HEK293 (cell line): ENCODE results near the gene STK32C.
A peak's percentile ranks its signal among the peaks of the same experiment; 100 is the strongest.

Experiments
- CTCF ChIA-PET: fragments of 350-600 bp; formaldehyde crosslinking; extraction: SDS; loops from one replicate; lab custom pipeline; 2021; ENCODE audit warnings: antibody characterized with exemption; lab: Yijun Ruan, JAX
- POLR2A ChIA-PET: fragments of 300-600 bp; formaldehyde crosslinking; extraction: SDS; loops from one replicate; lab custom pipeline; 2020; ENCODE audit warnings: antibody characterized with exemption, inconsistent platforms; lab: Yijun Ruan, JAX
- H3K27ac ChIP-seq: fragments of 200-500 bp; sonication (Bioruptor generic); 2 replicates; pipeline ENCODE4 v1.5.1; 2014; ENCODE audit warnings: low read depth, low read length, control low read depth, inconsistent platforms; ENCODE audit errors: extremely low read depth
- H3K36me3 ChIP-seq, 2 experiments: fragments of 200-500 bp in 1 of 2; sonication (Bioruptor generic) in 1 of 2; 1 replicate in 1 of 2; 2 replicates in 1 of 2; pipeline ENCODE4 v1.5.1; 2014 to 2017; ENCODE audit warnings: inconsistent platforms in 2 of 2, low read length in 2 of 2; ENCODE audit not compliant: control insufficient read depth in 2 of 2, insufficient read depth in 1 of 2
- H3K4me1 ChIP-seq: fragments of 200-500 bp; sonication (Bioruptor generic); 2 replicates; pipeline ENCODE4 v1.5.1; 2014; ENCODE audit warnings: mild to moderate bottlenecking, low read length, inconsistent platforms; ENCODE audit not compliant: control insufficient read depth, insufficient read depth
- H3K4me3 ChIP-seq: 2 replicates; pipeline ENCODE4 v1.5.1; 2011; ENCODE audit warnings: low read depth, mild to moderate bottlenecking, control low read depth, low read length, moderate library complexity
- H3K9me3 ChIP-seq: fragments of 200-500 bp; sonication (Bioruptor generic); 2 replicates; pipeline ENCODE4 v1.5.1; 2014; ENCODE audit warnings: low read depth, low read length, inconsistent platforms; ENCODE audit not compliant: control insufficient read depth, insufficient read depth
- EGR2 ChIP-seq: fragments of 450-650 bp; formaldehyde crosslinking; IDR thresholded peaks from 2 replicates; pipeline ENCODE4 v1.5.1; 2016; ENCODE audit warnings: low read depth, missing biosample characterization, missing genetic modification characterization
- GLIS2 ChIP-seq: fragments of 450-650 bp; formaldehyde crosslinking; IDR thresholded peaks from 2 replicates; pipeline ENCODE4 v1.5.1; 2016; ENCODE audit warnings: missing biosample characterization, missing genetic modification characterization
- HOXA7 ChIP-seq: sonication (generic); formaldehyde crosslinking; IDR thresholded peaks from 2 replicates; pipeline ENCODE4 v1.8.1; 2022; ENCODE audit warnings: missing genetic modification reagents, borderline replicate concordance
- OSR2 ChIP-seq: fragments of 450-650 bp; formaldehyde crosslinking; IDR thresholded peaks from 2 replicates; pipeline ENCODE4 v1.5.1; 2016; ENCODE audit warnings: missing biosample characterization, missing genetic modification characterization
- SP7 ChIP-seq: fragments of 450-650 bp; formaldehyde crosslinking; IDR thresholded peaks from 2 replicates; pipeline ENCODE4 v1.5.1; 2016; ENCODE audit warnings: missing biosample characterization, missing genetic modification characterization
- ZFHX2 ChIP-seq: fragments of 450-650 bp; formaldehyde crosslinking; conservative IDR thresholded peaks from 2 replicates; pipeline ENCODE4 v1.5.1; 2016; ENCODE audit warnings: missing biosample characterization, missing genetic modification characterization
- ZNF133 ChIP-seq: fragments of 450-650 bp; formaldehyde crosslinking; IDR thresholded peaks from 2 replicates; pipeline ENCODE4 v1.5.1; 2016; ENCODE audit warnings: missing biosample characterization, missing genetic modification characterization
- ZNF138 ChIP-seq: fragments of 450-650 bp; formaldehyde crosslinking; IDR thresholded peaks from 2 replicates; pipeline ENCODE4 v1.5.1; 2016; ENCODE audit warnings: missing biosample characterization, missing genetic modification characterization, borderline replicate concordance
- ZNF211 ChIP-seq: fragments of 450-650 bp; formaldehyde crosslinking; IDR thresholded peaks from 2 replicates; pipeline ENCODE4 v1.5.1; 2016; ENCODE audit warnings: low read depth, missing biosample characterization, missing genetic modification characterization
- ZNF354C ChIP-seq: fragments of 450-650 bp; formaldehyde crosslinking; IDR thresholded peaks from 2 replicates; pipeline ENCODE4 v1.5.1; 2016; ENCODE audit warnings: missing biosample characterization, missing genetic modification characterization, low read depth, borderline replicate concordance
- ZNF366 ChIP-seq: fragments of 450-650 bp; formaldehyde crosslinking; conservative IDR thresholded peaks from 2 replicates; pipeline ENCODE4 v1.5.1; 2016; ENCODE audit warnings: missing biosample characterization, missing genetic modification characterization
- ZNF510 ChIP-seq: fragments of 450-650 bp; formaldehyde crosslinking; IDR thresholded peaks from 2 replicates; pipeline ENCODE4 v1.5.1; 2018; ENCODE audit warnings: mild to moderate bottlenecking, missing genetic modification characterization, missing biosample characterization; ENCODE audit not compliant: insufficient replicate concordance
- ZNF560 ChIP-seq: fragments of 450-650 bp; formaldehyde crosslinking; IDR thresholded peaks from 2 replicates; pipeline ENCODE4 v1.5.1; 2017; ENCODE audit warnings: missing biosample characterization, missing genetic modification characterization, borderline replicate concordance
- ZNF654 ChIP-seq: fragments of 450-650 bp; formaldehyde crosslinking; IDR thresholded peaks from 2 replicates; pipeline ENCODE4 v1.5.1; 2016; ENCODE audit warnings: low read depth, missing biosample characterization, missing genetic modification characterization
- ZNF660 ChIP-seq: fragments of 450-650 bp; IDR thresholded peaks from 2 replicates; pipeline ENCODE4 v1.5.1; 2018; ENCODE audit warnings: missing biosample characterization, mild to moderate bottlenecking, missing genetic modification characterization
- ZNF707 ChIP-seq: fragments of 450-650 bp; formaldehyde crosslinking; IDR thresholded peaks from 2 replicates; pipeline ENCODE4 v1.5.1; 2016; ENCODE audit warnings: missing biosample characterization, missing genetic modification characterization
- ZNF768 ChIP-seq: fragments of 450-650 bp; formaldehyde crosslinking; IDR thresholded peaks from 2 replicates; pipeline ENCODE4 v1.5.1; 2018; ENCODE audit warnings: missing biosample characterization, mild to moderate bottlenecking, missing genetic modification characterization
- ZNF777 ChIP-seq: fragments of 450-650 bp; formaldehyde crosslinking; IDR thresholded peaks from 2 replicates; pipeline ENCODE4 v1.5.1; 2017; ENCODE audit warnings: missing biosample characterization, missing genetic modification characterization, borderline replicate concordance
- ZNF830 ChIP-seq: fragments of 450-650 bp; IDR thresholded peaks from 2 replicates; pipeline ENCODE4 v1.5.0; 2018; ENCODE audit warnings: missing biosample characterization, missing genetic modification characterization, low read depth, mild to moderate bottlenecking, moderate library complexity
- ZSCAN23 ChIP-seq: fragments of 450-650 bp; formaldehyde crosslinking; IDR thresholded peaks from 2 replicates; pipeline ENCODE4 v1.5.1; 2016; ENCODE audit warnings: missing biosample characterization, missing genetic modification characterization
- TF ChIP-seq, protein P1 (sequence below): fragments of 450-650 bp; formaldehyde crosslinking; conservative IDR thresholded peaks from 2 replicates; pipeline ENCODE4 v1.5.1; 2016; ENCODE audit warnings: low read depth, missing biosample characterization, missing genetic modification characterization
- TF ChIP-seq, protein P2 (sequence below): fragments of 450-650 bp; formaldehyde crosslinking; IDR thresholded peaks from 2 replicates; pipeline ENCODE4 v1.5.1; 2017; ENCODE audit warnings: missing biosample characterization, missing genetic modification characterization
- TF ChIP-seq, protein P3 (sequence below): fragments of 450-650 bp; formaldehyde crosslinking; IDR thresholded peaks from 2 replicates; pipeline ENCODE4 v1.5.1; 2017; ENCODE audit warnings: missing biosample characterization, missing genetic modification characterization

The STK32C gene

DNA sequence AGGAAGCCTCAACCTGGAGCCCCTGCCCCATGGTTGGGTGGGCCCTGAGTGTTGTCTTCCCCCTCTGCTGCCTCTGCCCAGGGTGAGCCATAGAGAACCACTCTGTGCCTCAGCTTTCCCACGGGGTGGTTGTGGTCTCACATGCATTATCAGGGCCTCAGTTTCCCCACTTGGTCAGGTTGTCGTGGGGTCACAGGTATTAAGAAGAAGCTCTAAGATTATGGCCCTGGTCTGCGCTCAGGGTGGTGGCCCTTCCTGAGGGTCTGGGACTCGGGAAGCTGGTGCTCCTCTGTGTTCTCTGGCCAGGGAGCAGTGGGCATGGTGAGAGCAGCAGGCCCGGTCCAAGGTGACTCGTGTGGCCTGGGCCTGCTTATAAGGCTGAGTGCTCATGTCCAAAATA lies 42.0 kb upstream of the STK32C start:
- H3K27ac ChIP-seq = no peak overlapping the region
- CTCF ChIA-PET = interaction anchor here (0.6 to 2.6 kb wide), 4 partner anchors 11 to 127 kb away, joined by 3 to 15 read pairs (median 8); no protein-coding TSS in a partner anchor
- no peaks in the 10 kb centered on the region for H3K9me3 ChIP-seq
- H3K36me3 ChIP-seq = peaks cover 0 to 3% of the 10 kb centered on the region in 2 experiments; a peak in 1 of 3 replicates
- TF ChIP-seq, protein P1, sequence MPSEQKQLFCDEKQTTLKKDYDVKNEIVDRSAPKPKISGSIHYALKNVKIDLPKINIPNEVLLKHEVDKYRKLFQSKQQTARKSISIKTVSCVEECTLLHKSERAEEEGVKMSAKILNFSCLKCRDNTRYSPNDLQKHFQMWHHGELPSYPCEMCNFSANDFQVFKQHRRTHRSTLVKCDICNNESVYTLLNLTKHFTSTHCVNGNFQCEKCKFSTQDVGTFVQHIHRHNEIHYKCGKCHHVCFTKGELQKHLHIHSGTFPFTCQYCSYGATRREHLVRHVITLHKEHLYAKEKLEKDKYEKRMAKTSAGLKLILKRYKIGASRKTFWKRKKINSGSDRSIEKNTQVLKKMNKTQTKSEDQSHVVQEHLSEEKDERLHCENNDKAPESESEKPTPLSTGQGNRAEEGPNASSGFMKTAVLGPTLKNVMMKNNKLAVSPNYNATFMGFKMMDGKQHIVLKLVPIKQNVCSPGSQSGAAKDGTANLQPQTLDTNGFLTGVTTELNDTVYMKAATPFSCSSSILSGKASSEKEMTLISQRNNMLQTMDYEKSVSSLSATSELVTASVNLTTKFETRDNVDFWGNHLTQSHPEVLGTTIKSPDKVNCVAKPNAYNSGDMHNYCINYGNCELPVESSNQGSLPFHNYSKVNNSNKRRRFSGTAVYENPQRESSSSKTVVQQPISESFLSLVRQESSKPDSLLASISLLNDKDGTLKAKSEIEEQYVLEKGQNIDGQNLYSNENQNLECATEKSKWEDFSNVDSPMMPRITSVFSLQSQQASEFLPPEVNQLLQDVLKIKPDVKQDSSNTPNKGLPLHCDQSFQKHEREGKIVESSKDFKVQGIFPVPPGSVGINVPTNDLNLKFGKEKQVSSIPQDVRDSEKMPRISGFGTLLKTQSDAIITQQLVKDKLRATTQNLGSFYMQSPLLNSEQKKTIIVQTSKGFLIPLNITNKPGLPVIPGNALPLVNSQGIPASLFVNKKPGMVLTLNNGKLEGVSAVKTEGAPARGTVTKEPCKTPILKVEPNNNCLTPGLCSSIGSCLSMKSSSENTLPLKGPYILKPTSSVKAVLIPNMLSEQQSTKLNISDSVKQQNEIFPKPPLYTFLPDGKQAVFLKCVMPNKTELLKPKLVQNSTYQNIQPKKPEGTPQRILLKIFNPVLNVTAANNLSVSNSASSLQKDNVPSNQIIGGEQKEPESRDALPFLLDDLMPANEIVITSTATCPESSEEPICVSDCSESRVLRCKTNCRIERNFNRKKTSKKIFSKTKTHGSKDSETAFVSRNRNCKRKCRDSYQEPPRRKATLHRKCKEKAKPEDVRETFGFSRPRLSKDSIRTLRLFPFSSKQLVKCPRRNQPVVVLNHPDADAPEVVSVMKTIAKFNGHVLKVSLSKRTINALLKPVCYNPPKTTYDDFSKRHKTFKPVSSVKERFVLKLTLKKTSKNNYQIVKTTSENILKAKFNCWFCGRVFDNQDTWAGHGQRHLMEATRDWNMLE = no peak
- TF ChIP-seq ZSCAN23 (tag by site-specific recombination) (no peak), ZNF138 (tag by site-specific recombination) (no peak), OSR2 (no peak), ZNF830 (tag by site-specific recombination) (no peak), HOXA7 (CRISPR knock-in tag) (no peak)
- TF ChIP-seq, protein P2, sequence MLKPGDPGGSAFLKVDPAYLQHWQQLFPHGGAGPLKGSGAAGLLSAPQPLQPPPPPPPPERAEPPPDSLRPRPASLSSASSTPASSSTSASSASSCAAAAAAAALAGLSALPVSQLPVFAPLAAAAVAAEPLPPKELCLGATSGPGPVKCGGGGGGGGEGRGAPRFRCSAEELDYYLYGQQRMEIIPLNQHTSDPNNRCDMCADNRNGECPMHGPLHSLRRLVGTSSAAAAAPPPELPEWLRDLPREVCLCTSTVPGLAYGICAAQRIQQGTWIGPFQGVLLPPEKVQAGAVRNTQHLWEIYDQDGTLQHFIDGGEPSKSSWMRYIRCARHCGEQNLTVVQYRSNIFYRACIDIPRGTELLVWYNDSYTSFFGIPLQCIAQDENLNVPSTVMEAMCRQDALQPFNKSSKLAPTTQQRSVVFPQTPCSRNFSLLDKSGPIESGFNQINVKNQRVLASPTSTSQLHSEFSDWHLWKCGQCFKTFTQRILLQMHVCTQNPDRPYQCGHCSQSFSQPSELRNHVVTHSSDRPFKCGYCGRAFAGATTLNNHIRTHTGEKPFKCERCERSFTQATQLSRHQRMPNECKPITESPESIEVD = no peak
- H3K4me1 ChIP-seq = no peaks in the 10 kb centered on the region
- H3K4me3 ChIP-seq = no peak overlapping the region
- POLR2A ChIA-PET = interaction anchor here (0.6 kb wide), 1 partner anchor 95 kb away, joined by 8 read pairs; no protein-coding TSS in a partner anchor

DNA sequence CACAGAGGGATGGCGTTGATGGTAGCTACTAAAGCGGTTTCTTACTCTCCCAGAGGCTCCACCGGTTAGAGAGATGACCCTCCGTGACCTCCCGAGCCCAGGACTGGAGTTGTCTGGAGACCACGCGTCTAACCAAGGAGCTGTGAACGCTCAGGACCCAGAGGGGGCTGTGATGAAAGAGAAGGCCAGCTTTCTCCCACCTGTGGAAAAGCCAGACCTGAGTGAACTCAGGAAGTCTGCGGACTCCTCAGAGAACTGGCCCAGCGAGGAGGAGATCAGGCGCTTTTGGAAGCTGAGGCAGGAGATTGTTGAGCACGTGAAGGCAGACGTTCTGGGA lies 40.1 kb upstream of the STK32C start:
- TF ChIP-seq SP7 (no peak), ZNF366 (tag by site-specific recombination) (no peak), ZNF707 (tag by site-specific recombination) (no peak), ZNF768 (tag by site-specific recombination) (no peak), ZNF660 (tag by site-specific recombination) (no peak)
- CTCF ChIA-PET = interaction anchor here (0.5 to 2.5 kb wide), 5 partner anchors 13 to 592 kb away, joined by 3 to 15 read pairs (median 3); no protein-coding TSS in a partner anchor
- POLR2A ChIA-PET = interaction anchor here (0.6 kb wide), 1 partner anchor 218 kb away, joined by 4 read pairs; no protein-coding TSS in a partner anchor

DNA sequence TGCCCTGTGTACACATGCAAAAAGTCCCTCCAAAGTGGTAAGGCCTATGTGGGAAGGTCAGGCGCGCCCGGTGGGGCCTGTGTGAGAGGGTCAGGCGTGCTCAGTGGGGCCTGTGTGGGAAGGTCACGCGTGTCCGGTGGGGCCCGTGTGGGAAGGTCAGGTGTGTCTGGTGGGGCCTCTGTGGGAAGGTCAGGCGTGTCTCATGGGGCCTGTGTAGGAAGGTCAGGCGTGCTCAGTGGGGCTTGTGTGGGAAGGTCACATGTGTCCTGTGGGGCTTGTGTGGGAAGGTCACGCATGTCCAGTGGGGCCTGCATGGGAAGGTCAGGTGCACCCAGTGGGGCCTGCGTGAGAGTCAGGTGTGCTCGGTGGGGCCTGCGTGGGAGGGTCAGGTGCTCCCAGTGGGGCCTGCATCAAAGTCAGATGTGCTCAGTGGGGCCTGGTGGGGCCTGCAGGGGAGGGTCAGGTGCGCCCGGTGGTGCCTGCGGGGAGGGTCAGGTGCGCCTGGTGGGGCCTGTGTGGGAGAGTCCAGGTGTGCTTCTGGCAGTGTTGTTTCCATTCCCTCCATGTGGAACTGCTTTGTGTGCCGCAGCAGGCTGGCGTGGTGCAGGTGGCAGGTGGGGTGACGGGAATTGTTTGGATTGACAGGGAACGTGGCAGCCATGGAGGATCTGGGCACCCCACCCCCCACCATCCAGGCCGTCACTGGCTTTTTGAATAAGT lies 39.6 kb upstream of the STK32C start:
- CTCF ChIA-PET = interaction anchor here (0.8 to 2.5 kb wide), 2 partner anchors 14 to 121 kb away, joined by 4 to 15 read pairs; no protein-coding TSS in a partner anchor
- no peaks in the 10 kb centered on the region for H3K9me3 ChIP-seq
- POLR2A ChIA-PET = no interaction called here
- H3K4me3 ChIP-seq = no peak overlapping the region
- H3K4me1 ChIP-seq = no peaks in the 10 kb centered on the region
- no peak overlapping the region for H3K27ac ChIP-seq
- peaks cover 0 to 9% of the 10 kb centered on the region in 2 experiments; a peak in 2 of 3 replicates for H3K36me3 ChIP-seq
- TF ChIP-seq ZFHX2 = peak; percentile 48; the same call in 1 of the 2 replicates
- TF ChIP-seq, protein P3, sequence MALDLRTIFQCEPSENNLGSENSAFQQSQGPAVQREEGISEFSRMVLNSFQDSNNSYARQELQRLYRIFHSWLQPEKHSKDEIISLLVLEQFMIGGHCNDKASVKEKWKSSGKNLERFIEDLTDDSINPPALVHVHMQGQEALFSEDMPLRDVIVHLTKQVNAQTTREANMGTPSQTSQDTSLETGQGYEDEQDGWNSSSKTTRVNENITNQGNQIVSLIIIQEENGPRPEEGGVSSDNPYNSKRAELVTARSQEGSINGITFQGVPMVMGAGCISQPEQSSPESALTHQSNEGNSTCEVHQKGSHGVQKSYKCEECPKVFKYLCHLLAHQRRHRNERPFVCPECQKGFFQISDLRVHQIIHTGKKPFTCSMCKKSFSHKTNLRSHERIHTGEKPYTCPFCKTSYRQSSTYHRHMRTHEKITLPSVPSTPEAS (tag by site-specific recombination) = no peak
- no peak for TF ChIP-seq ZNF133 (tag by site-specific recombination)
- TF ChIP-seq EGR2 = peak; percentile 36; the same call in 1 of the 2 replicates
- no peak for TF ChIP-seq ZNF777 (tag by site-specific recombination)
- TF ChIP-seq ZNF211 (tag by site-specific recombination) = no peak
- TF ChIP-seq ZNF510 (tag by site-specific recombination) = no peak
- no peak for TF ChIP-seq ZNF654 (tag by site-specific recombination)
- TF ChIP-seq ZNF354C (tag by site-specific recombination) = no peak
- TF ChIP-seq GLIS2 (tag by site-specific recombination) = 0 out of 2 replicates have a peak, but pooled peaks have one; percentile 53
- no peak for TF ChIP-seq ZNF560 (tag by site-specific recombination)

More for the DNA sequence above, 40.1 kb upstream of the STK32C start:
- Histone ChIP-seq H3K27ac (no peak overlapping the region), H3K9me3 (no peaks in the 10 kb centered on the region), H3K4me3 (no peak overlapping the region), H3K4me1 (no peaks in the 10 kb centered on the region), H3K36me3 (peaks cover 0 to 6% of the 10 kb centered on the region in 2 experiments; a peak in 2 of 3 replicates)
